NCI-H2107 treated with DMSO at 0.1 percent for 48 hours (cell line): ENCODE data around the gene SOSTDC1.
A peak's percentile ranks its signal among the peaks of the same experiment; 100 is the strongest.
"Not testable (repeated sequence)": the region's sequence is repeated elsewhere in the genome, so short reads cannot be mapped to it uniquely, and the experiment has no call there.

Experiments
- DNase-seq: peaks from one replicate; lab custom pipeline; 2025; ENCODE audit not compliant: unreplicated experiment; lab: John Stamatoyannopoulos, UW

Gene SOSTDC1

DNA sequence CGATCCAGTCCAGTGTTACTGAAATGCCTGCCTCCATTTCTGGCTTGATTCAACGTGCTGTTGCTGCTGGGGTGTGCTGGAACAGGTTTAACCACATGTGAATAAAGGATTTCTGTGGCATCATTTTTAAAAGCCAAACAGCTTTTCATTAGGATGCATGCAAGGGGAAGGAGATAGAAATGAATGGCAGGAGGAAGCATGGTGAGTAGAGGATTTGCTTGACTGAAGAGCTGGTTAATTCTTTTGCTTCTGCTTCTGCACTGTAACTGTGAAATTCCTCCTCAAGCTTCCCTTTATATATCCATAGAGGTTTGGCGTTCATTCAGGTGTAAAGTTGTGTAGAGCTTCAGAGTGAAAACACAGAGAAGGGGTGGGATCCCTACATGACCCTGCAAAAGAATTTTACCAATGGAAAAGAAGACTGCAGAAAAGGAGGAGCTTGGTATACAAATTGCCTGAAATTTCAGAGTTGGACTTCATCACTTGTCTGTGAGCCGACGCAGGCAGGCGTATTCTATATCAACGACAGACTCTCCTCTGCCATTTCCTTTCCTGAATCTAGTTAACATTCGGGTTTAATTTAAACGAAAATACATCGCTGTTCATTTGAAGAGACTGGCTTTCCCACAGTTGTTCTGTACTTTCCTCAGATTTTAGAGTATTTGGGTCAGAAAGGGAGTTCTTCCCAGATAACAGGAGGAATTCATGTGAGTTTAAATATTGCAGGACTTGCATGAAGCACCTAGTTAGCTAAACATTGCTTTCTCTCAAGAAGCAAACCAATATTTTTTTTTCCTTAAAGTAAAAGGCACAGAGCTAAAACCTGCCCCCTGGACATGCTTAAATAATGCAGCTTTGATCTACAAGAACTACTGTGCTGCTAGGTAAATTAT is at the start of gene SOSTDC1:
Gene SOSTDC1 (minus strand): TSS at position 270 of the 893 bp plus-strand sequence. CDS start 70 bp downstream, at position 200.
- DNase-seq: no peak

DNA sequence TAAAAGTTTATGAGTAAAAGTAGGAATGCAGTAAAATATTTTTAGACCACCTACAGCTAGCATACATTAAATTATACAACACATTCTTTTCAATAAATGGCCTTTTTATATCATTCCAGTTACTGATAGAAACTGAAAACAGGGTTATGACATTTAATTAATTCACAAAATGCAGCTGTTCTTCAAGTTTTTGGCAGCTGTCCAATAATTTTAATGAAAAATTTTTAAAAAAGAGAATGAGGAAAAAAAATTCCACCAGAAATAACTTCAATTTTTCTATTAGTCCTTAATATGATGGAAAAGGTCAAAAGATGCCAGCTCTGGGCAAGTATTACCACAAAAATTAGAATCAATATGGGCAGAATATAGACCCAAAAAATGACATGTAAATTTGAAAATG is 49.2 kb upstream of the SOSTDC1 start:
- no peak for DNase-seq

- no peak for DNase-seq
These were observed 48.7 kb upstream of the SOSTDC1 start for GRCh38 chr7:16514271-16514670.

DNA sequence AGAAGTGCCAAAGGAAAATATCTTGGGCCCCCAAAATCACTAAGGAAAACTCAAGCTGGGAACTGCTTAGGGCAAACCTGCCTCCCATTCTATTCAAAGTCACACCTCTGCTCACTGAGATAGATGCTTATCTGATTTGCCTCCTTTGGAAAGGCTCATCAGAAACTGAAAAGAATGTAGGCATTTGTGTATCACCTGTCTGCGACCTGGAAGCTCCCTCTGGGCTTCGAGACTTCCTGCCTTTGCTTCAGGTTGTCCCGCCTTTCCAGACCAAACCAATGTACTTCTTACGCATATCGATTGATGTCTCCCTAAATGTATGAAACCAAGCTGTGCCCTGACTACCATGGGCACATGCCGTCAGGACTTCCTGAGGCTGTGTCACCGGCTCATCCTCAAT is 46.6 kb upstream of the SOSTDC1 start:
- no peak for DNase-seq

DNA sequence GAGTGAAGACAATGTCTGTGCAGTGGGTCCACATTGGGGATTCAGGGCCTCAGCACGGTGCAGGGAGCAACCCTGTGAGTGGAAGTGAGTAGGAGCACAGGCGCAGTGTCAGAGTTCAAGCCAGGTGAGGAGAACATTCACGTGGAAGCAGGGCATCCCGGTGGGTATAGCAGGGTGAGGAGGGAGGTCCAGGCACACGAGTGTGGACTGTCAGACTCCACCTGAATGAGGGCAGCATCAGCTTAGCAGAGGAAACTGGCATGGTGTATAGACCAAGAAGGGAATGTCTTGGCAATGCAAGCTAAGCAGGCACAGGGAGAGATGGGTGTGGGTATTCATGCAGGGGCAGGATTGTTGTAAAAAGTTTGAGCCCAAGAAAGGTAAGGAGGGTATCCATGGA is 45.8 kb upstream of the SOSTDC1 start:
- DNase-seq: no peak

- no peak for DNase-seq
These were observed 44.3 kb upstream of the SOSTDC1 start for GRCh38 chr7:16509829-16510228.

DNA sequence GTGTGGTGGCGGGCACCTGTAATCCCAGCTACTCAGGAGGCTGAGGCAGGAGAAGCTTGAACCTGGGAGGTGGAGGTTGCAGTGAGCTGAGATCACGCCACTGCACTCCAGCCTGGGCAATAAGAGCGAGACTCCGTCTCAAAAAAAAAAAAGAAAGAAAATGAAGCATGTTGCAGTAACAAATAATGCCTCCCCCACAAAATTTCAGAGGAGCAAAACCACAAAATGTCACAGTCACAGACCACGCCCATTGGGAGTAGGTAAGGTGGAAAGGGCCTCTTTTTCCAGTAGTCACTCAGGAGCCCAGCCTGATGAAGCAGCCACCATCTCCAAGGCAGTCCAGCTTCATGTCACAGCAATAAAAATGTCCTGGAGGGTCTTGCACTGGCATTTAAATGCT is 40.9 kb upstream of the SOSTDC1 start:
- not testable (repeated sequence) for DNase-seq

DNA sequence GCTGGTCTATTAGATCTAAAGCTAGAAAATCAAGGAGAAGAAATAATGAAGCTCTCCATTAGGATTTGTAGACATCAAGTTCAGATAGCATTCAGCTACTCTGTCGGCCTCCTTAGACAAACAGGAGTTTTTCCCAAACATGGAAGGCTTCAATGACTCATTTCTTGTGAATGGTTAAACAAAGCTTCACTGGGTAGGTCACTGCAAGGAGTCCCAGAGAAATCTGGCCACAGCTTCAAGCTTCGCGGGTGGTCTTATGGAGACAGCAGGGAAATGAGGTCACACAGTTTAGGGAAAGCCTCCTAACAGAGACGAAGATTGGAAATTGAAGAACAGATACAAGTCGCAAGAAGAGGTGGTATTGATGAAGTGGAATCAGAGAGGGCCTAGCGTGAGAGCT is 38.5 kb upstream of the SOSTDC1 start:
- DNase-seq: no peak

DNA sequence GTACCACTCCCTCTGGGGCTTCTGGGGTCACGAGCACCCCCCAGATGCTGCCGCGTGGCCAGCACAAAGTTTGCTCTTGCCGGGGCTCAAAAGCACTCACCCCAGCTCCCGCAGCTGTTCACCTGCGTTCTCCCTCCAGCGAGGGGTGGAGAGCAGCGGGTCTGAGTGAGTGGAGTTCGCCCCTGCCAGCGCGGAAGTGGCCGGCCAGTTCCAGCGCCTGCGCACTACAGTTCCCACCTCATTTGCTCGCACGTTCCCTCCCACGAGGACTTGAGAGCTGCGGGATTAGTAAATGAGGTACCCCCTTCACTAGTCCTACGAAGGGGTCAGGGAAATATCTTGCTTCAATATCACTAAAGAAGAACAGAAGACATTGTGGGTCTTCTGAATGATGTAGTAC is 36.8 kb upstream of the SOSTDC1 start:
- DNase-seq: no peak

- DNase-seq: no peak
These were observed 32.6 kb upstream of the SOSTDC1 start for GRCh38 chr7:16498122-16498521.

GRCh38 chr7:16494955-16495719 is 29.6 kb upstream of the SOSTDC1 start:
- DNase-seq: no peak

GRCh38 chr7:16494551-16494950 is 29.0 kb upstream of the SOSTDC1 start:
- no peak for DNase-seq

- DNase-seq: no peak
These were observed 27.7 kb upstream of the SOSTDC1 start for GRCh38 chr7:16493266-16493665.

- DNase-seq: no peak
These were observed 27.1 kb upstream of the SOSTDC1 start for GRCh38 chr7:16492513-16493062.

- DNase-seq: no peak
These were observed 25.6 kb upstream of the SOSTDC1 start for GRCh38 chr7:16491148-16491547.

GRCh38 chr7:16484453-16485158 is 19.1 kb upstream of the SOSTDC1 start:
- peak; percentile 8 for DNase-seq

DNA sequence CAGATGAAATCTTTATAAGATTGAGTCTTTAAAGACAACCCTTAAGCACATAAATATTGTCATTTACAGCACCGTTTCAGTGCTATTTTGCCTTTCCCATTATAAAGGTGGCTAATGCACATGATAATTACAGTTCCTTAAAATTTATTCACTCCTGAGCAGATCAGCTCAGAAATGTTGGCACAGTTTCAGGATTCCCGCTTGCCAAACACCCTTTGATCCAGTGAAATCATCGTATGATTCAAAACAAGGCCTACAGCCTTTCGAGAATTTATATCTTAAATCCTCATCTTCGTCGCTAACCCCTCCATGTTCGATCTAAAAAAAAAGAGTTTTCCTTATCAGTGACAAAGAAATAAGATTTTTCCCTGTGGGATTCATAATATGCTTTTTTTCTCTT is 14.1 kb upstream of the SOSTDC1 start:
- no peak for DNase-seq

GRCh38 chr7:16479161-16479560 is 13.6 kb upstream of the SOSTDC1 start:
- no peak for DNase-seq

- DNase-seq: no peak
These were observed 6.4 kb upstream of the SOSTDC1 start for GRCh38 chr7:16471933-16472332.

DNA sequence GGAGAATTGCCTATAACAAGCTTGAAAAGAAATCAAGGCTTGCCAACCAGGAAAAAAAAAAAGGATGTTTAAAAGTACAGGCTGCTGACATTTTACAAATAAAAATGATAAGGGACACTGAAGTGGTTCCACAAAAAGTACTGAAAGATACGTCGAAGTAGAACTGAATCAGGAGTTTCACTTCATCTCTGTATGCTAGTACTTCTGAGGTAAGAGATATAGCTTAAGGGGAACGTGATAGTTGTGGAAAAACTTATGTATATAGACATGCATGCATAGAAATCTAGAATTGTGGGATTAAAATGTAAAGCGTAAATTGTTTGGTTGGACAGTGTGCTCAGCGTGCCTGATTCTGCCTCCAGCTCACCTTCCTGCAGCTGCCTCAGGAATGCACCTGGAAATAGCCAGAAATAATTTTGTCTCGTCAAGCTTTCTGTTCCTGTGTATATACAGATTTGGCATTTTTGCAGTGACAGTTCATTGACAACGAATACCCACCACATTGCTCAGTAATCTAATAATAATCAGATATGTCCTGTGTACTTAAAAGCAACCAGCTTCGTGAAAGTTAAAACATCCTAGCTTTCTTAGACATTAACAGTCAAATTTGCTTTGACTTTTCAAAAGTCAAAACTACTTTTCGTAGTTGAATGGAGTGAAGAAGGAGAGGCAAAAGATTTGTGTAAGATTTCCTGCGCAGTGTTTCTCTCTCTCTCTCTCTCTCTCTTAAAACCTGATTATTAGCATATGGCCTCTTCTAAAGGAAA is 1.4 kb downstream of the SOSTDC1 start:
- no peak for DNase-seq

DNA sequence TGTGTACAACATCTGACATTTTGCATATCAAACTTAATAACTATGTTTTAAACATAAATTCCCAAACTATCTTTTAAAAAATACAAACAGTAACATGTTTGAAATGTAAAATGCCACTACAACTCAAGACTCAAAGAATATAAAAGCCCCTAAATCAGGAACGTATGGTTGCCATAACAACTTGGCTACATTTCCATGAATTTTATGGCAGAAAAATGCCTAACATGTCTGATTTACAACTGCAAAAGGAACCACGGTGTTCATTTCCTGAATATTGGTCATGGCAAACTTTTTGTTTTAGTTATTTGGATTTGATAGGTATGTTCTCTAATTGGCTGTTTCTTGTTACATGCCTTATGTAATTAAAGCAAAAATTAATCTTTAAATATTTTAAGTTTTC is 2.0 kb downstream of the SOSTDC1 start:
- no peak for DNase-seq
